ENCODE data around the gene LMAN1L.

Gene LMAN1L

GRCh38 chr15:74789171-74789631 is 23.4 kb upstream of the LMAN1L start:
- POLR2A ChIA-PET = no interaction called here
- DNase-seq (ENCODE audit: extremely low spot score) = no peak
- CTCF ChIA-PET = interaction anchor here (1.0 to 35.2 kb wide), 5 partner anchors 10 to 161 kb away, joined by 3 to 1226 read pairs (median 20); partner anchors contain the start of gene CSK
- TF ChIP-seq CTCF (IDR thresholded peaks at IDR 0.05; ENCODE audit: control extremely low read depth, extremely low read depth, low read depth, missing control alignments) = no peak

GRCh38 chr15:74789741-74790079 is 22.9 kb upstream of the LMAN1L start:
- ChIA-PET POLR2A (no interaction called here), CTCF (interaction anchor here (0.9 to 35.2 kb wide), 5 partner anchors 10 to 112 kb away, joined by 3 to 1226 read pairs (median 3); partner anchors contain the start of gene CSK)
- DNase-seq (ENCODE audit: extremely low spot score) = no peak
- no peak for TF ChIP-seq CTCF (IDR thresholded peaks at IDR 0.05; ENCODE audit: control extremely low read depth, extremely low read depth, low read depth, missing control alignments)

GRCh38 chr15:74790080-74790916 is 22.3 kb upstream of the LMAN1L start:
- CTCF ChIA-PET = interaction anchor here (0.9 to 35.2 kb wide), 5 partner anchors 9 to 111 kb away, joined by 3 to 1226 read pairs (median 3); partner anchors contain the start of gene CSK
- no peak for TF ChIP-seq CTCF (IDR thresholded peaks at IDR 0.05; ENCODE audit: control extremely low read depth, extremely low read depth, low read depth, missing control alignments)
- no peak for DNase-seq (ENCODE audit: extremely low spot score)
- POLR2A ChIA-PET = no interaction called here

GRCh38 chr15:74791007-74791406 is 21.6 kb upstream of the LMAN1L start:
- CTCF ChIA-PET = interaction anchor here (3.3 to 35.2 kb wide), 4 partner anchors 8 to 157 kb away, joined by 15 to 1226 read pairs (median 104); partner anchors contain the start of gene CSK
- POLR2A ChIA-PET = no interaction called here
- no peak for DNase-seq (ENCODE audit: extremely low spot score)
- TF ChIP-seq CTCF (IDR thresholded peaks at IDR 0.05; ENCODE audit: control extremely low read depth, extremely low read depth, low read depth, missing control alignments) = no peak

GRCh38 chr15:74791667-74792066 is 21.0 kb upstream of the LMAN1L start:
- no peak for TF ChIP-seq CTCF (IDR thresholded peaks at IDR 0.05; ENCODE audit: control extremely low read depth, extremely low read depth, low read depth, missing control alignments)
- POLR2A ChIA-PET = interaction anchor here (0.6 kb wide), 1 partner anchor 24 kb away, joined by 3 read pairs; no protein-coding TSS in a partner anchor
- CTCF ChIA-PET = interaction anchor here (1.2 to 35.2 kb wide), 7 partner anchors 8 to 220 kb away, joined by 3 to 1226 read pairs (median 15); partner anchors contain the start of genes CSK and ULK3
- no peak for DNase-seq (ENCODE audit: extremely low spot score)

- no peak for TF ChIP-seq CTCF (IDR thresholded peaks at IDR 0.05; ENCODE audit: control extremely low read depth, extremely low read depth, low read depth, missing control alignments)
- CTCF ChIA-PET = interaction anchor here (1.1 to 35.2 kb wide), 15 partner anchors 7 to 246 kb away, joined by 3 to 1226 read pairs (median 9); partner anchors contain the start of genes CPLX3, CSK and ULK3
- no peak for DNase-seq (ENCODE audit: extremely low spot score)
- POLR2A ChIA-PET = interaction anchor here (1.2 kb wide), 1 partner anchor 77 kb away, joined by 7 read pairs; no protein-coding TSS in a partner anchor
These were observed 20.2 kb upstream of the LMAN1L start for GRCh38 chr15:74792227-74793016.
